ENCODE data around the gene SLC16A6. TPM values are rescaled to one million over a fixed set of nuclear protein-coding genes. Genes with fewer than 3 reads are reported as not detected.
"Not testable (repeated sequence)": the region's sequence is repeated elsewhere in the genome, so short reads cannot be mapped to it uniquely, and the experiment has no call there.

The SLC16A6 gene
- total RNA-seq, 4 donors from 2014 or later = 9.2 to 20.9 (median 17.8) TPM

GRCh38 chr17:68257934-68258333, 33.0 kb downstream of the SLC16A6 start:
- no peak for DNase-seq
- intact Hi-C loops (cut with DNase I) = no loop called here
- H3K27ac ChIP-seq = peak overlapping the region in 2 of 4 donors; percentile 74

DNA sequence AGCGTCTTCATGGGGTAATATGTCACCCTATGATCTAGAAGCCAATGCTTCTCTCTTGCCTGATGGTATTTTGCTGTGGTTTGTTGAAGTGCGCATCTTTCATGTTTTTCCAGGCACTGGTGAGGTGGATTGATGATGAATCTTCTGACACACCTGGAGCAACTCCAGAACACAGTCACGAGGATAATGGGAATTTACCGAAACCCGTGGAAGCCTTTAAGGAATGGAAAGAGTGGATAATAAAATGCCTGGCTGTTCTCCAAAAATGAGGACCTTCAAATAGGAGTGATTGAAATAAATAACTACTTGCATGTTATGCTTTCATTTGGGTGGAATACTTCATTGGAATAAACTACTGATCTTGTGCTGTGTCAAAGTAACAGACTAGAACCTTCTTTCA, 34.2 kb downstream of the SLC16A6 start:
- 56 to 60% methylated on average over 5 of the region's 5 CpGs for WGBS, 2 donors
- Histone ChIP-seq H3K36me3 (peaks cover 0 to 57% (median 0%) of the 10 kb centered on the region in 3 donors), H3K27ac (peak overlapping the region in 1 of 4 donors; percentile 25), H3K4me1 (peaks cover 5 to 30% (median 5%) of the 10 kb centered on the region in 3 donors)
- H3K27me3 ChIP-seq; H3K9me3 ChIP-seq; intact Hi-C loops (cut with DNase I); DNase-seq; H3K4me3 ChIP-seq: not testable (repeated sequence)

More at GRCh38 chr17:68257934-68258333, 33.0 kb downstream of the SLC16A6 start:
- Histone ChIP-seq H3K9me3 (no peaks in the 10 kb centered on the region), H3K4me1 (peaks cover 5 to 30% (median 5%) of the 10 kb centered on the region in 3 donors), H3K36me3 (peaks cover 0 to 46% (median 0%) of the 10 kb centered on the region in 3 donors), H3K4me3 (no peak overlapping the region), H3K27me3 (no peaks in the 10 kb centered on the region)
- TF ChIP-seq, protein P1, sequence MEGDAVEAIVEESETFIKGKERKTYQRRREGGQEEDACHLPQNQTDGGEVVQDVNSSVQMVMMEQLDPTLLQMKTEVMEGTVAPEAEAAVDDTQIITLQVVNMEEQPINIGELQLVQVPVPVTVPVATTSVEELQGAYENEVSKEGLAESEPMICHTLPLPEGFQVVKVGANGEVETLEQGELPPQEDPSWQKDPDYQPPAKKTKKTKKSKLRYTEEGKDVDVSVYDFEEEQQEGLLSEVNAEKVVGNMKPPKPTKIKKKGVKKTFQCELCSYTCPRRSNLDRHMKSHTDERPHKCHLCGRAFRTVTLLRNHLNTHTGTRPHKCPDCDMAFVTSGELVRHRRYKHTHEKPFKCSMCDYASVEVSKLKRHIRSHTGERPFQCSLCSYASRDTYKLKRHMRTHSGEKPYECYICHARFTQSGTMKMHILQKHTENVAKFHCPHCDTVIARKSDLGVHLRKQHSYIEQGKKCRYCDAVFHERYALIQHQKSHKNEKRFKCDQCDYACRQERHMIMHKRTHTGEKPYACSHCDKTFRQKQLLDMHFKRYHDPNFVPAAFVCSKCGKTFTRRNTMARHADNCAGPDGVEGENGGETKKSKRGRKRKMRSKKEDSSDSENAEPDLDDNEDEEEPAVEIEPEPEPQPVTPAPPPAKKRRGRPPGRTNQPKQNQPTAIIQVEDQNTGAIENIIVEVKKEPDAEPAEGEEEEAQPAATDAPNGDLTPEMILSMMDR (IDR thresholded peaks at IDR 0.05) = no peak
- no peak for TF ChIP-seq POLR2A (IDR thresholded peaks at IDR 0.05)

DNA sequence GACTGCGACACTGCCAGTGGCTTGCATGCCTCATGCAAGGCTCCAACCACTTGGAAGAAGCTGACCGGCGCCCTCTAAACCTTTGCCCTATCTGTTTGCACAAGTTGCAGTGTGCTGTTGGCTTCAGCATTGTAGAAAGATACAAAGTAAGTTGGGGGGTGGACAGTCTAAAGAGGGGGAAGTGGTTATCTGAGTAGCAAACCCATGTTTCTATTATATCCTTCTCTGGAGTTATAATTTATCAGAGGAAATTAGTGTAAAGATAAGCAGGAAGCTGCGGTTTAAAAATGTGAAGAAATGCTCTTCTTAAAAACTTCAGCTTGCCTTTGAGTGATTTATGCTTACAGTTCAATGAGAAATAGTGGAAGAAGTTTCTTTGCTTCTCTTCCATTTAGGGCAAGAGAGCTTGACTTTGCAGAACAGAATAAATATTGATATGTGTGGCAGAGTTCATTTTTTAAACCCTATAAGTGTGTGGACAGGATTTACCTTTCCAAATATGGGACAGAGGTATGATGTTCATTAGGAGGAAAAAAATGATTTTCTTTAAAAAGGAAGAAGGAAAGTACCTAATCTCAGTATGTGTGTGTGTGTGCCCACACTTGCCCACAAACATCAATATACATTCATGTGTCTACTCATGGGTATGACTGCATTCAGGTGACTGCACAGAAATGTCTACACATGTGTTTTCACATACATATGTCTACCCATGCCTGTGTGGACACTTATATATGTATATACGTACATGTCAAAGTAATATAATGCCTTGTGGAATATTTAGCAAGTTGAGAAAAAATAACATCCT, 35.0 kb downstream of the SLC16A6 start:
- H3K9me3 ChIP-seq = no peaks in the 10 kb centered on the region
- WGBS, 2 donors = 62 to 84% methylated on average over 5 of the region's 5 CpGs
- H3K27ac ChIP-seq = peak overlapping the region in 1 of 4 donors; percentile 36
- no peaks in the 10 kb centered on the region for H3K27me3 ChIP-seq
- DNase-seq = no peak
- H3K36me3 ChIP-seq = peaks cover 0 to 64% (median 0%) of the 10 kb centered on the region in 3 donors
- TF ChIP-seq, protein P1 (IDR thresholded peaks at IDR 0.05) = no peak
- no peak for TF ChIP-seq POLR2A (IDR thresholded peaks at IDR 0.05)
- H3K4me3 ChIP-seq = no peak overlapping the region
- intact Hi-C loops (cut with DNase I) = no loop called here
- H3K4me1 ChIP-seq = peaks cover 5 to 30% (median 5%) of the 10 kb centered on the region in 3 donors

DNA sequence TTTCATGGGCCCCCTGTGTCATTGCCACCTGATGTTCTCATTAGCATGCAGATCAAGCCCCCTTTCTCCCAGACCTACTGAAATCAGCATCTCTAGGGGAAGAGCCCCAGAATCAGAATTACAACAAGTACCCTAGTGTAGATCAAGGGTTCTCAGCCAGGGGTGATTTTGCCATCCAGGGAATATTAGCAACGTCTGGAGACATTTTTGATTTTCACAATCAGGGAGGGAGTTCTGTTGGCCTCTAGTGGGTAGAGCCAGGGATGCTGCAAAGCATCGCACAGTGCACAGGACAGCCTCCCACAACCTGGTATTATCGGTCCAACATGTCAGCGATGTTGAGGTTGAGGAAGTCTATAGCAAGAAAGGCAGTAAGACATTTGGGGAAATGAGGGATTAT, 35.8 kb downstream of the SLC16A6 start:
- Histone ChIP-seq H3K36me3 (peaks cover 0 to 71% (median 0%) of the 10 kb centered on the region in 3 donors), H3K27ac (peak overlapping the region in 1 of 4 donors; percentile 36)
- 84 to 90% methylated on average over 4 of the region's 4 CpGs for WGBS, 2 donors

GRCh38 chr17:68253426-68253825, 37.5 kb downstream of the SLC16A6 start:
- H3K4me3 ChIP-seq; intact Hi-C loops (cut with DNase I); DNase-seq; H3K27me3 ChIP-seq; H3K9me3 ChIP-seq: not testable (repeated sequence)
- Histone ChIP-seq H3K36me3 (peaks cover 0 to 72% (median 0%) of the 10 kb centered on the region in 3 donors), H3K27ac (peak overlapping the region in 1 of 4 donors; percentile 39), H3K4me1 (peaks cover 7 to 29% (median 12%) of the 10 kb centered on the region in 3 donors)
- 80 to 86% methylated on average over 7 of the region's 7 CpGs for WGBS, 2 donors
- TF ChIP-seq POLR2A (IDR thresholded peaks at IDR 0.05) = peak in 1 of 4 donors; percentile 16

More for the DNA sequence above, 35.8 kb downstream of the SLC16A6 start:
- Histone ChIP-seq H3K27me3 (no peaks in the 10 kb centered on the region), H3K4me3 (no peak overlapping the region), H3K9me3 (no peaks in the 10 kb centered on the region), H3K4me1 (peaks cover 2 to 29% (median 5%) of the 10 kb centered on the region in 3 donors)
- intact Hi-C loops (cut with DNase I) = no loop called here
- DNase-seq = no peak
- TF ChIP-seq POLR2A (IDR thresholded peaks at IDR 0.05) = no peak
- TF ChIP-seq, protein P1 (IDR thresholded peaks at IDR 0.05) = no peak

GRCh38 chr17:68249354-68249765, 41.6 kb downstream of the SLC16A6 start:
- H3K4me1 ChIP-seq = peaks cover 10 to 32% (median 15%) of the 10 kb centered on the region in 3 donors

More at GRCh38 chr17:68249354-68249765, 41.6 kb downstream of the SLC16A6 start:
- TF ChIP-seq, protein P1 (IDR thresholded peaks at IDR 0.05) = no peak
- no peak for TF ChIP-seq POLR2A (IDR thresholded peaks at IDR 0.05)
- WGBS, 2 donors = 49 to 63% methylated on average over 7 of the region's 7 CpGs
- intact Hi-C loops (cut with DNase I) = no loop called here
- Histone ChIP-seq H3K27me3 (no peaks in the 10 kb centered on the region), H3K36me3 (peaks cover 0 to 40% (median 0%) of the 10 kb centered on the region in 3 donors), H3K4me3 (no peak overlapping the region), H3K27ac (peak overlapping the region in 3 of 4 donors; percentile 95 to 99 (median 99)), H3K9me3 (no peaks in the 10 kb centered on the region)
- no peak for DNase-seq

Measured in esophagus squamous epithelium (tissue), 5 donors.